CD4-positive, alpha-beta T cell (primary cell): ENCODE measurements around the gene TM4SF18. TPM values are rescaled to one million over a fixed set of nuclear protein-coding genes. Genes with fewer than 3 reads are reported as not detected.

ENCODE experiments used
- ATAC-seq: fragments of 200-7000 bp; cut with Tn5 transposase; one replicate; pipeline ENCODE4 v1.10.0; 2022; ENCODE audit warnings: mild to moderate bottlenecking; ENCODE audit not compliant: poor library complexity
- CTCF ChIA-PET: fragments of 350-600 bp; sonication (Branson Sonifier 250); formaldehyde crosslinking; loops from one replicate; lab custom pipeline; 2021; ENCODE audit warnings: antibody characterized with exemption, inconsistent platforms; lab: Charles Lee
- POLR2A ChIA-PET: fragments of 350-600 bp; sonication (Branson Sonifier 250); formaldehyde crosslinking; loops from one replicate; lab custom pipeline; 2021; ENCODE audit warnings: antibody characterized with exemption, inconsistent platforms; lab: Charles Lee
- DNase-seq, 14 experiments: peaks; one replicate each; pipeline ENCODE4 v3.0.0-alpha.2; 2013 to 2020; ENCODE audit warnings: mixed read lengths in 2 of 14
- H3K27ac ChIP-seq, 2 donors: one replicate each; pipeline versions ENCODE4 v1.5.1 to v1.7.0; 2013; ENCODE audit warnings: low read length in 2 of 2, low read depth in 1 of 2, mild to moderate bottlenecking in 1 of 2
- H3K27me3 ChIP-seq, 2 experiments: 1 replicate in 1 of 2; 2 replicates in 1 of 2; pipeline versions ENCODE4 v1.6.1 to v1.7.0; 2013; ENCODE audit warnings: low read length in 2 of 2, control low read depth in 1 of 2, mild to moderate bottlenecking in 1 of 2, moderate library complexity in 1 of 2; ENCODE audit not compliant: insufficient read depth in 2 of 2, control insufficient read depth in 1 of 2
- H3K36me3 ChIP-seq: one replicate; pipeline ENCODE4 v1.6.1; 2013; ENCODE audit warnings: low read length, control low read depth; ENCODE audit not compliant: insufficient read depth
- H3K4me1 ChIP-seq: one replicate; pipeline ENCODE4 v1.6.1; 2013; ENCODE audit warnings: low read length, control low read depth; ENCODE audit not compliant: insufficient read depth
- H3K4me3 ChIP-seq: one replicate; pipeline ENCODE4 v1.5.1; 2013; ENCODE audit warnings: mild to moderate bottlenecking, low read length, moderate library complexity
- H3K9me3 ChIP-seq, 2 experiments: 1 replicate in 1 of 2; 2 replicates in 1 of 2; pipeline versions ENCODE4 v1.6.1 to v1.7.0; 2013; ENCODE audit warnings: low read length in 2 of 2, mild to moderate bottlenecking in 2 of 2, control low read depth in 1 of 2, moderate library complexity in 1 of 2; ENCODE audit not compliant: control insufficient read depth in 1 of 2, insufficient read depth in 1 of 2
- H3K27ac Mint-ChIP-seq: one replicate; pipeline ENCODE4 v1.8.0; 2020; ENCODE audit warnings: mixed read lengths
- H3K27me3 Mint-ChIP-seq: one replicate; pipeline ENCODE4 v1.8.0; 2021; ENCODE audit warnings: mixed read lengths
- H3K36me3 Mint-ChIP-seq: one replicate; pipeline ENCODE4 v1.8.0; 2021; ENCODE audit warnings: low read depth, mixed read lengths
- H3K4me1 Mint-ChIP-seq: one replicate; pipeline ENCODE4 v1.8.0; 2021; ENCODE audit warnings: low read depth, mixed read lengths
- H3K4me3 Mint-ChIP-seq: one replicate; pipeline ENCODE4 v1.8.0; 2020; ENCODE audit warnings: mild to moderate bottlenecking, mixed read lengths
- H3K9me3 Mint-ChIP-seq: one replicate; pipeline ENCODE4 v1.8.0; 2020; ENCODE audit warnings: mixed read lengths
- CTCF ChIP-seq: fragments of 200-600 bp; IDR thresholded peaks from one replicate; pipeline ENCODE4 v1.8.0; 2022; ENCODE audit warnings: antibody characterized with exemption, mild to moderate bottlenecking
- intact Hi-C, 2 experiments: fragments of 100-400 bp; cut with DNase I in 1 of 2; cut with micrococcal nuclease in 1 of 2; formaldehyde crosslinking; loops; one replicate each; pipeline versions ENCODE4 v1.15.1 to v1.9.0; 2023 to 2025; cut with DNase I, micrococcal nuclease
- total RNA-seq, 174 experiments: library from RNA in 2 of 174; stranded (reverse) in 2 of 174; gene quantifications; one replicate each; pipeline ENCODE4 v1.2.3 and lab custom pipeline; 2021 to 2026

Gene TM4SF18
- total RNA-seq, 2 experiments from 2014 or later, result not detected

DNA sequence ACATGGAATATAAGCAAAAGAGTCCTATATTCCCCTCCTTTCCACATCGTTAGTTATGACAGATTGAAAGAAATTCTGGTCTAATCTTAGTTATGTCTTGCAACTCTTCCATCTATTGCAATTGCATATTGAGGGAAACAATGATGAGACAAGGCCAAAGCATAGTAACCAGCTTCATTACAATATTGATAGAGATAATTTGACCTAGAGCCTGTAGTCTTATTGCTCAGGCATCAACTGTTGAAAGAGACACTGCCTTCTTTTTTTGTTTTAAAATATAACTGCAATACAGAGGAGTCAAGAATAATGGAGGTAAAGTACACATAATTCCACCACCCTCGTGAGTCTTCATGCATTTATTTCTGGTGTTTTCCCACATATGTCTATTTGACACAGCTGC lies 2.0 kb downstream of the TM4SF18 start:
- Mint-ChIP-seq H3K4me1 (no peaks in the 10 kb centered on the region), H3K27ac (no peak overlapping the region)

DNA sequence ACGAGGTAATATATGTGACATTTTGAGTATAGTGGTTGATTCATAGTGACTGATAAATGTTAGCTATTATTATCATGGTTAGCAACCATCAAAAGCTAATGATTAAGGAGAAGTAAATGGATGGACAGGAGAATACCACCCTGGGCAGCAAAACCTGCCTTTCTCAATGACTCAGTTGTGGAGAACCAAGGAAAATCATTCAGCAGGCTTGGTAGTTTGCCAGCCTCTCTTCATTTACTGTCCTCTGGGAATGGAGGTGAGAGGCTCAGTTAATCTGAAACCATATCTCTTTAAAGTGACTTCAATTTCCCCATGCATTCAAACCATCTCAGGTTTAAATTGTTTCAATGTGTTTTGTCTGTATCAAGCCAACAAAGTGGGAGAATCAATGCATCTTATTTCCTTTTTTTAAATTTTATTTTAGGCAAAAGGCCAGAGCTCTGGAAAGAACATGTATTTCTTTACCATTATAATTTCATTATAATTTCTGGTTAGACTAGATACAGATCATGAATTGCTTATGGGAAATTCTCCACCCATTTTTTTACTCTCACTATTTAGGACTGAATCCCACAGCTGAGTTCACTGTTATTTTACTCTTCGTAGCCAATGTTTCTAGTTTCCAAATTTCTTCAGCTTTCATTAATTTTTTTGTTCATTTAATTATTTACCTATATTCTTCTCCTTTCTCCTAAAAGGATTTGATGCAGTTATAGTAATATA lies 2.7 kb downstream of the TM4SF18 start:
- Histone ChIP-seq H3K9me3 (no peaks in the 10 kb centered on the region), H3K4me3 (no peak overlapping the region), H3K4me1 (no peaks in the 10 kb centered on the region), H3K27me3 (peaks cover 0 to 13% of the 10 kb centered on the region in 2 experiments), H3K27ac (no peak overlapping the region), H3K36me3 (no peaks in the 10 kb centered on the region)
- POLR2A ChIA-PET, result no interaction called here
- H3K9me3 Mint-ChIP-seq, result no peaks in the 10 kb centered on the region
- peaks cover 17% of the 10 kb centered on the region for H3K27me3 Mint-ChIP-seq
- no peaks in the 10 kb centered on the region for H3K4me1 Mint-ChIP-seq
- CTCF ChIA-PET, result no interaction called here
- DNase-seq (no peak), ATAC-seq (no peak)
- H3K27ac Mint-ChIP-seq, result no peak overlapping the region
- intact Hi-C loops, result no loop called here
- no peaks in the 10 kb centered on the region for H3K36me3 Mint-ChIP-seq
- no peak for TF ChIP-seq CTCF
- no peak overlapping the region for H3K4me3 Mint-ChIP-seq

More for the DNA sequence above, 2.0 kb downstream of the TM4SF18 start:
- Mint-ChIP-seq H3K4me3 (no peak overlapping the region), H3K9me3 (no peaks in the 10 kb centered on the region), H3K36me3 (no peaks in the 10 kb centered on the region), H3K27me3 (peaks cover 16% of the 10 kb centered on the region)
- ATAC-seq (no peak), DNase-seq (no peak)
- Histone ChIP-seq H3K4me3 (no peak overlapping the region), H3K27me3 (peaks cover 0 to 13% of the 10 kb centered on the region in 2 experiments), H3K9me3 (no peaks in the 10 kb centered on the region), H3K27ac (no peak overlapping the region), H3K4me1 (no peaks in the 10 kb centered on the region), H3K36me3 (no peaks in the 10 kb centered on the region)
- ChIA-PET CTCF (no interaction called here), POLR2A (no interaction called here)
- TF ChIP-seq CTCF, result no peak
- intact Hi-C loops, result no loop called here

DNA sequence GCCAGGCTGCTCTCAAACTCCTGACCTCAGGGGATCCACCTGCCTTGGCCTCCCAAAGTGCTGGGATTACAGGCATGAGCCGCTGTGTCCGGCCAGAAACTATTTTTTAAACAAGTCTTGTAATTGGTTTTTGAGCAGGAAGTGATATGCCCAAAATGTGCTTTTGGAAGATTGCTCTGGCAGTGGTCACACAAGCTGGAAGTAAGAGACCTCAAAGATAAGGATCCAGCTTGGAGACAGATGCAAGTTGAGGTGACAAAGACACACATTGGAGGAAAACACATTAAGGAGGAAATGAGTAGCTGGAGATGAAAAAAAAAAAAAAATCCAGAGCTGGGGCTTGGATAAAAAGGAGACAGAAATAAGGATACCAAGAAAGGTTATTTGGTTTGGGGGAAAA lies 6.3 kb downstream of the TM4SF18 start:
- TF ChIP-seq CTCF, result no peak
- Histone ChIP-seq H3K27me3 (peaks cover 0 to 2% of the 10 kb centered on the region in 2 experiments), H3K27ac (no peak overlapping the region), H3K36me3 (no peaks in the 10 kb centered on the region), H3K4me1 (no peaks in the 10 kb centered on the region), H3K9me3 (no peaks in the 10 kb centered on the region), H3K4me3 (no peak overlapping the region)
- ChIA-PET POLR2A (interaction anchor here (0.6 kb wide), 1 partner anchor 24 kb away, joined by 3 read pairs; no protein-coding TSS in a partner anchor), CTCF (no interaction called here)
- DNase-seq (no peak), ATAC-seq (no peak)
- Mint-ChIP-seq H3K4me3 (no peak overlapping the region), H3K9me3 (no peaks in the 10 kb centered on the region), H3K36me3 (no peaks in the 10 kb centered on the region), H3K27me3 (peaks cover 15% of the 10 kb centered on the region), H3K4me1 (no peaks in the 10 kb centered on the region), H3K27ac (no peak overlapping the region)
- intact Hi-C loops, result no loop called here
